Medulla oblongata (tissue), 1 donor: Measurements from ENCODE around the gene CRYBG1.

Source experiments
- DNase-seq: peaks from one replicate; pipeline ENCODE4 v3.0.0-alpha.2; 2015; ENCODE audit errors: extremely low spot score

CRYBG1 gene

GRCh38 chr6:106425382-106425781 lies 64.9 kb downstream of the CRYBG1 start:
- DNase-seq: no peak

GRCh38 chr6:106426250-106426970 lies 65.9 kb downstream of the CRYBG1 start:
- peak; percentile 51 for DNase-seq

- no peak for DNase-seq
Observed at GRCh38 chr6:106430466-106430865, 69.9 kb downstream of the CRYBG1 start.

- DNase-seq: no peak
Observed at GRCh38 chr6:106431405-106431804, 70.9 kb downstream of the CRYBG1 start.

GRCh38 chr6:106431972-106432371 lies 71.5 kb downstream of the CRYBG1 start:
- no peak for DNase-seq

- no peak for DNase-seq
Observed at GRCh38 chr6:106434530-106434929, 74.0 kb downstream of the CRYBG1 start.

GRCh38 chr6:106439459-106439858 lies 78.9 kb downstream of the CRYBG1 start:
- DNase-seq: no peak

GRCh38 chr6:106440546-106440945 lies 80.0 kb downstream of the CRYBG1 start:
- DNase-seq: no peak

GRCh38 chr6:106442395-106442794 lies 81.9 kb downstream of the CRYBG1 start:
- no peak for DNase-seq

- DNase-seq: peak; percentile 71
Observed at GRCh38 chr6:106444777-106445507, 84.4 kb downstream of the CRYBG1 start.

- DNase-seq: no peak
Observed at GRCh38 chr6:106445508-106445878, 85.0 kb downstream of the CRYBG1 start.

- DNase-seq: peak; percentile 12
Observed at GRCh38 chr6:106446287-106446885, 85.9 kb downstream of the CRYBG1 start.

- no peak for DNase-seq
Observed at GRCh38 chr6:106446983-106447382, 86.5 kb downstream of the CRYBG1 start.

GRCh38 chr6:106448000-106448426 lies 87.5 kb downstream of the CRYBG1 start:
- peak; percentile 65 for DNase-seq

GRCh38 chr6:106450653-106451052 lies 90.1 kb downstream of the CRYBG1 start:
- DNase-seq: no peak

GRCh38 chr6:106451439-106451838 lies 90.9 kb downstream of the CRYBG1 start:
- DNase-seq: no peak

GRCh38 chr6:106452628-106453027 lies 92.1 kb downstream of the CRYBG1 start:
- no peak for DNase-seq

GRCh38 chr6:106453756-106454367 lies 93.3 kb downstream of the CRYBG1 start:
- no peak for DNase-seq

GRCh38 chr6:106456756-106457155 lies 96.2 kb downstream of the CRYBG1 start:
- DNase-seq: no peak

GRCh38 chr6:106458021-106458986 lies 97.8 kb downstream of the CRYBG1 start:
- DNase-seq: no peak

GRCh38 chr6:106460481-106460880 lies 100.0 kb downstream of the CRYBG1 start:
- DNase-seq: no peak
